ENCODE results near the gene VTI1B.
"Not testable (repeated sequence)": the region's sequence is repeated elsewhere in the genome, so short reads cannot be mapped to it uniquely, and the experiment has no call there.

Gene VTI1B

GRCh38 chr14:67704484-67705089 lies 30.2 kb upstream of the VTI1B start:
- no peaks in the 10 kb centered on the region for H3K36me3 ChIP-seq (ENCODE audit: control insufficient read depth, insufficient read depth, low read length)
- no peak overlapping the region for H3K27ac ChIP-seq
- TF ChIP-seq CTCF (IDR thresholded peaks at IDR 0.05): peak; percentile 74
- H3K9me3 ChIP-seq (ENCODE audit: control insufficient read depth, low read length): no peaks in the 10 kb centered on the region
- H3K4me1 ChIP-seq: no peaks in the 10 kb centered on the region
- no peak overlapping the region for H3K4me3 ChIP-seq (ENCODE audit: low read depth, low read length)
- no peaks in the 10 kb centered on the region for H3K79me2 ChIP-seq
- H2AFZ ChIP-seq: peak overlapping the region; percentile 45
- no peak overlapping the region for H3K4me2 ChIP-seq (ENCODE audit: low read length)
- H3K27me3 ChIP-seq (ENCODE audit: control insufficient read depth, insufficient read depth, low read length): no peaks in the 10 kb centered on the region
- H3K9ac ChIP-seq: no peak overlapping the region

- no peaks in the 10 kb centered on the region for H3K9me3 ChIP-seq (ENCODE audit: control insufficient read depth, low read length)
- no peak overlapping the region for H2AFZ ChIP-seq
- no peak overlapping the region for H3K4me3 ChIP-seq (ENCODE audit: low read depth, low read length)
- no peaks in the 10 kb centered on the region for H3K4me1 ChIP-seq
- H3K4me2 ChIP-seq (ENCODE audit: low read length): no peak overlapping the region
- H3K27me3 ChIP-seq (ENCODE audit: control insufficient read depth, insufficient read depth, low read length): no peaks in the 10 kb centered on the region
- H3K27ac ChIP-seq: no peak overlapping the region
- no peaks in the 10 kb centered on the region for H3K79me2 ChIP-seq
- TF ChIP-seq CTCF (IDR thresholded peaks at IDR 0.05): no peak
- H3K9ac ChIP-seq: no peak overlapping the region
- H3K36me3 ChIP-seq (ENCODE audit: control insufficient read depth, insufficient read depth, low read length): no peaks in the 10 kb centered on the region
Measured at GRCh38 chr14:67703997-67704396, 29.6 kb upstream of the VTI1B start.

- not testable (repeated sequence) for H3K4me2 ChIP-seq (ENCODE audit: low read length); H3K36me3 ChIP-seq (ENCODE audit: control insufficient read depth, insufficient read depth, low read length); H3K79me2 ChIP-seq; H3K27ac ChIP-seq; H2AFZ ChIP-seq; H3K9ac ChIP-seq; H3K4me1 ChIP-seq; H3K4me3 ChIP-seq (ENCODE audit: low read depth, low read length); H3K27me3 ChIP-seq (ENCODE audit: control insufficient read depth, insufficient read depth, low read length); H3K9me3 ChIP-seq (ENCODE audit: control insufficient read depth, low read length)
Measured at GRCh38 chr14:67701492-67701891, 27.1 kb upstream of the VTI1B start, which contains the start of gene RDH12. Gene RDH12, plus strand, starts transcription at chr14:67701886. Its CDS starts 20,757 bp downstream, at chr14:67722643.

- H3K9ac ChIP-seq: no peak overlapping the region
- H3K4me2 ChIP-seq (ENCODE audit: low read length): no peak overlapping the region
- H3K4me3 ChIP-seq (ENCODE audit: low read depth, low read length): no peak overlapping the region
- no peaks in the 10 kb centered on the region for H3K27me3 ChIP-seq (ENCODE audit: control insufficient read depth, insufficient read depth, low read length)
- peaks cover 11% of the 10 kb centered on the region for H3K79me2 ChIP-seq
- no peak overlapping the region for H3K27ac ChIP-seq
- H3K4me1 ChIP-seq: no peaks in the 10 kb centered on the region
- H2AFZ ChIP-seq: no peak overlapping the region
- no peaks in the 10 kb centered on the region for H3K36me3 ChIP-seq (ENCODE audit: control insufficient read depth, insufficient read depth, low read length)
- TF ChIP-seq CTCF (IDR thresholded peaks at IDR 0.05): no peak
- H3K9me3 ChIP-seq (ENCODE audit: control insufficient read depth, low read length): no peaks in the 10 kb centered on the region
Measured at GRCh38 chr14:67698179-67698578, 23.7 kb upstream of the VTI1B start.

GRCh38 chr14:67697006-67697405 lies 22.6 kb upstream of the VTI1B start:
- peaks cover 11% of the 10 kb centered on the region for H3K79me2 ChIP-seq
- no peak overlapping the region for H3K9ac ChIP-seq
- no peaks in the 10 kb centered on the region for H3K27me3 ChIP-seq (ENCODE audit: control insufficient read depth, insufficient read depth, low read length)
- no peak overlapping the region for H3K4me2 ChIP-seq (ENCODE audit: low read length)
- no peak overlapping the region for H3K27ac ChIP-seq
- no peaks in the 10 kb centered on the region for H3K36me3 ChIP-seq (ENCODE audit: control insufficient read depth, insufficient read depth, low read length)
- no peaks in the 10 kb centered on the region for H3K4me1 ChIP-seq
- no peak for TF ChIP-seq CTCF (IDR thresholded peaks at IDR 0.05)
- H2AFZ ChIP-seq: peak overlapping the region; percentile 28
- no peaks in the 10 kb centered on the region for H3K9me3 ChIP-seq (ENCODE audit: control insufficient read depth, low read length)
- H3K4me3 ChIP-seq (ENCODE audit: low read depth, low read length): no peak overlapping the region

All from parathyroid adenoma (tissue), 2 donors.